Measurements from ENCODE around the gene MEGF10.

MEGF10 gene

GRCh38 chr5:127375544-127376091, 85.0 kb downstream of the MEGF10 start:
- peak in 1 of 2 experiments; percentile 22 for DNase-seq

GRCh38 chr5:127377651-127378050, 87.1 kb downstream of the MEGF10 start:
- no peak for DNase-seq

GRCh38 chr5:127385936-127386335, 95.3 kb downstream of the MEGF10 start:
- DNase-seq, result no peak

- no peak for DNase-seq
Observed at GRCh38 chr5:127386557-127386956, 96.0 kb downstream of the MEGF10 start.

- no peak for DNase-seq
Observed at GRCh38 chr5:127389601-127390000, 99.0 kb downstream of the MEGF10 start.

DNA sequence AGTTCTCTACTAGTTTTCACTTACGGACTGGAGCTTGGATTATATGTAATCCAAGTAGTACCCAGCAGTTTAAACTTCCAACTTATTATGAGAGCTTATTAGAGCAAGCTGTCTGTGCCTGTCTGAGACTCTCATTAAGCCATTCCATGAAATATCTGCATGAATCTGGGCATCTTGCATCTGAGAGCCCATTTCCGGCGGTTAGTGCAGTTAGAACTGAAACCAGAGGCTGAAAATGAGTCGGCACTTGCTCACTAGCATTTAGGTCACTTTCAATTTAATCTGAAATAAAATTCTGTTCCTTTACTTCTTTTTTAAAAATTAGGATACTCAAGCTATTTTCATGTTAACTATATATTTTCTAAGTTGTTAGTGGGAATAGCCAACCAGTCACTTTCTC, 102.2 kb downstream of the MEGF10 start:
- no peak for DNase-seq

DNA sequence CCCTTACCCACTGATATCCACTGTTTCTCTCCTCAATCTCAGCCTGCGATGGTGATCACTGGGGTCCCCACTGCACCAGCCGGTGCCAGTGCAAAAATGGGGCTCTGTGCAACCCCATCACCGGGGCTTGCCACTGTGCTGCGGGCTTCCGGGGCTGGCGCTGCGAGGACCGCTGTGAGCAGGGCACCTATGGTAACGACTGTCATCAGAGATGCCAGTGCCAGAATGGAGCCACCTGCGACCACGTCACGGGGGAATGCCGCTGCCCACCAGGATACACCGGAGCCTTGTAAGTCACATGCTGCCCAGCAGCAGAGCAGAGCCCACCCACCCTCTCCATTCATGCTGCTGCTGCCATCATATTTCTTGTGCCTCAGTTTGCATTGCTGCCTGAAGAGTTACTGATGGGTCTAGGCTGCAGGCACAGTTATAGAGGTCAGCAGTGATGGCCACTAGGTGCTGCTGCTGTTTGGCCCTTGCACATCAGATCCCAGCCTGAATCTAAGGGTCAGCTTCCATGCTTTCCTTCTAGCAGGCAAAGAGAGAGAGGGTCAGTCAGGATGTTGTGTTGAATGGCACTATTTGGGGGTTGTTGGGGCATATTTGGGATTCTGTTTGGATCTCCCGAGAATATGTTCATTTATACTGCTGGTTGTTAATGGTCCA, 106.0 kb downstream of the MEGF10 start:
- DNase-seq, result no peak

DNA sequence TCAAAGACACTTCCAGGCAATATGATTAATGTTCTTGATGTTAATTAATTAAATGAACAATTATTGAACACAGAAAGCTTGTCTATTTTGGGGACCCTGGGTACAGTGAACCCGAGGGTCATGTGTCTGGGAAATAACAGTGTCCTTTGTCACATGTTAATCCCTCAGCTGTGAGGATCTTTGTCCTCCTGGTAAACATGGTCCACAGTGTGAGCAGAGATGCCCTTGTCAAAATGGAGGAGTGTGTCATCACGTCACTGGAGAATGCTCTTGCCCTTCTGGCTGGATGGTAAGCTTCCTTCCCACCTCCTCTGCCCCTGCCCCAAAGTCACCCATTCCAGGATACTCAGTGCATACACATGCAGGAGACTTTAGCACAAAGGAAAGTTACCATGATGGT, 107.9 kb downstream of the MEGF10 start:
- no peak for DNase-seq

GRCh38 chr5:127399068-127399467, 108.5 kb downstream of the MEGF10 start:
- no peak for DNase-seq

DNA sequence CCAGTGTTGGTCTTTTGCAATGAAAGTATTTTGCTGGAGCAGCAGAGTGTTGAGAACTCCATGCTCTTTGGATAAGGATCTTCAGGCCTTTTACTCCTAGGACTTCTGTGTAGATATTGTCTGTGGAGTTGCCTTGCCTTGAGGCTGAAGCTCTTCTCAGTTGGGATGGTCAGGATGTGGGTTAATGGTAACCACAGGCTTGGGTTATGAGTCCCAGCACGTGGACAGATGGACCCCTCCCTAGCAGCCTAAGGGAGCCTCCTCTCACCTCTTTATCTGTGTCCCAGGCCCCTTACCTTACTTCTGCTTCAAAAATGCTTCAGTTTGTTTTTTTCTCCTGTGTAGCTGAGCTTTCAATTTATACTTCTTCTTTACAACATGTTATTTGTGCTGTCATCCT, 109.9 kb downstream of the MEGF10 start:
- no peak for DNase-seq

- DNase-seq, result no peak
Observed at GRCh38 chr5:127400946-127401670, 110.5 kb downstream of the MEGF10 start.

- DNase-seq, result no peak
Observed at GRCh38 chr5:127402361-127402760, 111.8 kb downstream of the MEGF10 start.

DNA sequence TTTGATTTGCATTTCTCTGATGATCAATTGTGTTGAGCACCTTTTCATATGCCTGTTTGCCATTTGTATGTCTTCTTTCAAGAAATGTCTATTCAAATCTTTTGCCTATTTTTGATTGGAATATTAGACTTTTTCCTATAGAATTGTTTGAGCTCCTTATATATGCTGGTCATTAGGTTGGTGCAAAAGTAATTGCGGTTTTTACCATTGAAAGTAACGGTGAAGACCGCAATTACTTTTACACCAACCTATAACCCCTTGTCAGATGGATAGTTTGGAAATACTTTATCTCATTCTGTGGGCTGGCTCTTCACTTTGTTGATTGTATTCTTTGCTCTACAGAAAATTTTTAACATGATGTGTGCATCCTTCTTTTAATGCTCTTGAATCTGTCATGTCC, 113.6 kb downstream of the MEGF10 start:
- DNase-seq, result no peak

GRCh38 chr5:127406326-127407121, 115.9 kb downstream of the MEGF10 start:
- no peak for DNase-seq

DNA sequence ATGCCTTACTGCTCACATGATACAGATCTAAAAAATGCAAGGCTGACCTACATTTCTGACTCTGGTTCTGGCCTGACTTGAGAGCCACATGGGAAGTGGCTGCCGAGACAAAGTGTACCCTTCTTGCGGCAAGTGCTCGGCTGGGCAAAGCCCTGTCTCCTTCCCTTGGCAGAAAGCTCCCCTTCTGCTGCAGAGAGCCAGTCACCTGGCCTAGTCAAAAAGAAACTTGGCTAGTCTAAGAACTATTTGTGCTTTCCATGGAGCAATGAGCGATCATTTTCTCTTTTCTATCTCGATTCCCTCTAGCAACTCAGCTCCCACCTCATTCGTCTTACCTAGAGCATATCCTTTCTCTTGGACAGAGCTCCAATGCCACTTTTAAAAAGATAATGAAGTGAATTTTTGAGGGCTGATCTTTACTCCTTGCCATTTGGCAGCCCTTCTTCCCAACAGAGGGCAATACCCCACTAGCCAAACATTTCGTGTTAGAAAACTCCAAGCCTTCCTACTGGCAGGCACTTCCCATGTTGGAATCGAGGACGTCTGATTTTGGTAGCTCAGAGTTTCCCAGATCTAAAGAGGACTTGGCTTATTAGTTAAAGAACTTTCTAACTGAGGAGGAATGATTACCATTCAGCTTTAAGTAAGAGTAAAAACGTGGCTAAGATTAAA, 118.8 kb downstream of the MEGF10 start:
- no peak for DNase-seq

DNA sequence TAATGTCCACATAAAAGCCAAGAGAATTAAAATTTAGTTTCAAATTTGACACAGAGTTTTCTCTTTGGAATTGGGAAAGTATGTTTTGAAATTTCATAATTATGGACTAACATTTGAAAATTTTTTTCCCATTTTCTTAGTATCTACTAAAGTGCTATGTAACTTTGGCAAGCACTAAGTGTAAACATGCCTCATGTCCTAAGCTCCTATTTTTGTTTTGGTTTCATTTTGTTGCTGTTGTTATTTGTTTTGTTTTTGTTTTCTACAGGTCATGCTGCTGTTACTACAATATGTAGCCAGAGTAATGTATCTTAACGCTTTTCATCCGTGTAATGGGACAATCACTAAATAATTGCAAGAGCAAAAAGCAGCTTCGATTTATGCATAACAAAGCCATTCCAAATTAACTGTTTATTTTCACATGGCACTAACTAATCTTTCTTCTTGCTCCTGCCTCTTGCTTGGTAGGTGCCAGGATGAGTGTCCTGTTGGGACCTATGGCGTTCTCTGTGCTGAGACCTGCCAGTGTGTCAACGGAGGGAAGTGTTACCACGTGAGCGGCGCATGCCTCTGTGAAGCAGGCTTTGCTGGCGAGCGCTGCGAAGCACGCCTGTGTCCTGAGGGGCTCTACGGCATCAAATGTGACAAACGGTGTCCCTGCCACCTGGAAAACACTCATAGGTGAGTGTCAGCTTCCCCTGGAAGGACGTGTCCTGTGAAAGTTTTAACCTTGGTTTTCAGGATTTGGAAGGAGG, 119.5 kb downstream of the MEGF10 start:
- DNase-seq, result no peak

GRCh38 chr5:127410959-127411358, 120.4 kb downstream of the MEGF10 start:
- no peak for DNase-seq

DNA sequence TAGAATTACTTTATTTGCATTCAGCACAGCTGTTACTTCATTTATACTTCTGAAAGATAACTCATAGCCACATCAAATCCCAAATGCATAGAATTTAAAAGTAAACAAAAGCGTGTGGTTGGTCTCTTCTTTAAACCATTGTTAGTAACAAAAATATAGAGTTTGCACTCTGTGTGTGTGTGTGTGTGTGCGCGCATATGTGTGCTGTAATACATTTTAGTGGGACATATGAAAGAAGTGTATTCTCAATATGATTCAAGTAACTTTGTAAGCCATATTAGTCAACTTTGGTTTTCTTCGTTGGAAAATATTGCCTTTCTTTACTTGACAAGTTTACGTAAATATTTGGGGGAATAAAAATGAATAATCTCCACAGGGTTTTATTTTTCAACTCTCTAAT, 120.8 kb downstream of the MEGF10 start:
- DNase-seq, result no peak

GRCh38 chr5:127412698-127413097, 122.1 kb downstream of the MEGF10 start:
- no peak for DNase-seq

GRCh38 chr5:127415034-127415433, 124.4 kb downstream of the MEGF10 start:
- DNase-seq, result no peak

- no peak for DNase-seq
Observed at GRCh38 chr5:127416906-127417305, 126.3 kb downstream of the MEGF10 start.

DNA sequence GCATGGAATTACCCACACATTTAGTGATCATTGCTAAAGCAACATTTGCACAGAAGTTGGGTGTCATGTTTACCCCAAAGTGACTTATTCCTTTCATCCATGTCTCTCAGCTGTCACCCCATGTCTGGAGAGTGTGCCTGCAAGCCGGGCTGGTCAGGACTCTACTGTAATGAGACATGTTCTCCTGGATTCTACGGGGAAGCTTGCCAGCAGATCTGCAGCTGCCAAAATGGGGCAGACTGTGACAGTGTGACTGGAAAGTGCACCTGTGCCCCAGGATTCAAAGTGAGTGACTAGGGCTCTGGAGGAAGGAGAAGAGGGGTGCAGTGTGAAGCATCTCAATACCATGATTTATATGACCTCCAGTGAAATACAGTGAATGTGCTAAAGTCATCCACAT, 126.9 kb downstream of the MEGF10 start:
- no peak for DNase-seq

Measured in NCI-H524 (cell line).